SK-N-SH (cell line): Measurements from ENCODE around the gene SVIL. TPM values are rescaled to one million over a fixed set of nuclear protein-coding genes. Genes with fewer than 3 reads are reported as not detected.

Source experiments
- CTCF ChIA-PET: fragments of 300-600, 350-600 bp; formaldehyde crosslinking; extraction: SDS; loops from one replicate; lab custom pipeline; 2021; lab: Yijun Ruan, JAX
- POLR2A ChIA-PET: fragments of 350-600 bp; sonication (Branson Sonifier 250); formaldehyde crosslinking; extraction: SDS; loops from one replicate; lab custom pipeline; 2020; ENCODE audit warnings: antibody characterized with exemption, inconsistent platforms; lab: Yijun Ruan, JAX
- DNase-seq: peaks from one replicate; pipeline ENCODE4 v3.0.0; 2012
- H2AFZ ChIP-seq: fragments of 200-600 bp; sonication (generic); 2 replicates; pipeline ENCODE4 v1.8.1; 2016; ENCODE audit warnings: antibody characterized with exemption, mild to moderate bottlenecking, low read depth
- H3F3A ChIP-seq: fragments of 200-600 bp; sonication (generic); replicated peaks from 2 replicates; pipeline ENCODE3; 2016; ENCODE audit warnings: antibody characterized with exemption, mild to moderate bottlenecking; ENCODE audit not compliant: insufficient read depth
- H3K27ac ChIP-seq, 2 experiments: fragments of 200-500 bp in 1 of 2; fragments of 200-600 bp in 1 of 2; sonication (Bioruptor generic) in 1 of 2; sonication (generic), shearing (Covaris generic) in 1 of 2; 2 replicates each; pipeline versions ENCODE4 v1.5.1 to v1.6.1; 2014 to 2016; ENCODE audit warnings: low read depth in 2 of 2, inconsistent platforms in 1 of 2, low read length in 1 of 2, mild to moderate bottlenecking in 1 of 2, mixed read lengths in 1 of 2
- H3K27me3 ChIP-seq: fragments of 200-600 bp; sonication (generic), shearing (Covaris generic); 2 replicates; pipeline ENCODE4 v1.6.1; 2016; ENCODE audit warnings: mixed run types; ENCODE audit not compliant: insufficient read depth
- H3K36me3 ChIP-seq, 2 experiments: fragments of 200-500 bp in 1 of 2; fragments of 200-600 bp in 1 of 2; sonication (Bioruptor generic) in 1 of 2; sonication (generic) in 1 of 2; replicated peaks in 1 of 2; 2 replicates each; pipeline versions ENCODE3 to v1.5.1; 2014 to 2016; ENCODE audit warnings: low read length in 1 of 2, mild to moderate bottlenecking in 1 of 2; ENCODE audit not compliant: insufficient read depth in 2 of 2, control insufficient read depth in 1 of 2
- H3K4me1 ChIP-seq, 2 experiments: fragments of 200-500 bp in 1 of 2; fragments of 200-600 bp in 1 of 2; sonication (Bioruptor generic) in 1 of 2; sonication (generic), shearing (Covaris generic) in 1 of 2; 2 replicates each; pipeline versions ENCODE4 v1.5.1 to v1.6.1; 2014 to 2016; ENCODE audit warnings: low read depth in 1 of 2, low read length in 1 of 2, mixed run types in 1 of 2; ENCODE audit not compliant: insufficient read depth in 2 of 2, control insufficient read depth in 1 of 2
- H3K4me2 ChIP-seq: fragments of 200-600 bp; sonication (generic), shearing (Covaris generic); 2 replicates; pipeline ENCODE4 v1.6.1; 2017; ENCODE audit warnings: mixed run types
- H3K4me3 ChIP-seq, 2 experiments: fragments of 200-500 bp in 1 of 2; fragments of 200-600 bp in 1 of 2; sonication (Bioruptor generic) in 1 of 2; sonication (generic), shearing (Covaris generic) in 1 of 2; 2 replicates each; pipeline versions ENCODE4 v1.5.1 to v1.8.1; 2014 to 2016; ENCODE audit warnings: low read depth in 2 of 2, inconsistent platforms in 1 of 2, low read length in 1 of 2, mild to moderate bottlenecking in 1 of 2, mixed read lengths in 1 of 2, moderate library complexity in 1 of 2
- H3K79me2 ChIP-seq: fragments of 200-600 bp; sonication (generic); 2 replicates; pipeline ENCODE4 v1.8.1; 2017; ENCODE audit warnings: mild to moderate bottlenecking; ENCODE audit not compliant: insufficient read depth
- H3K9ac ChIP-seq: fragments of 200-600 bp; sonication (generic); 2 replicates; pipeline ENCODE4 v1.6.1; 2017; ENCODE audit warnings: mixed run types
- H3K9me2 ChIP-seq: fragments of 200-600 bp; sonication (generic); 2 replicates; pipeline ENCODE4 v1.6.1; 2017; ENCODE audit warnings: mixed run types
- H3K9me3 ChIP-seq: fragments of 200-600 bp; sonication (generic); 2 replicates; pipeline ENCODE4 v1.6.1; 2017; ENCODE audit warnings: mixed run types, mild to moderate bottlenecking, moderate library complexity
- H4K20me1 ChIP-seq: fragments of 200-600 bp; sonication (generic); 2 replicates; pipeline ENCODE4 v1.6.1; 2017; ENCODE audit warnings: mild to moderate bottlenecking, mixed run types; ENCODE audit not compliant: insufficient read depth
- JUND ChIP-seq: IDR thresholded peaks from 2 replicates; pipeline ENCODE4 v1.4.0; 2012
- RCOR1 ChIP-seq: fragments of 150-350 bp; IDR thresholded peaks from 2 replicates; pipeline ENCODE4 v1.6.1; 2017; ENCODE audit warnings: antibody characterized with exemption, low read length
- SIN3A ChIP-seq: IDR thresholded peaks from 2 replicates; pipeline ENCODE4 v1.6.1; 2012; ENCODE audit warnings: low read depth, mild to moderate bottlenecking, low read length, moderate library complexity, borderline replicate concordance
- TAF1 ChIP-seq: IDR thresholded peaks from 2 replicates; pipeline ENCODE4 v1.6.1; 2012; ENCODE audit warnings: low read depth, mild to moderate bottlenecking, low read length, moderate library complexity, borderline replicate concordance
- TCF12 ChIP-seq: IDR thresholded peaks from 2 replicates; pipeline ENCODE4 v1.4.0; 2012
- WGBS: methylation state at CpG from one replicate; pipeline ENCODE4 v1.1.6; 2017; ENCODE audit warnings: low lambda C conversion rate; 5-methylcytosine and 5-hydroxymethylcytosine counted together
- polyA plus RNA-seq, 3 experiments: library from polyadenylated mRNA; depleted of rRNA; stranded (reverse); fragments of >200 nt; gene quantifications; 2 replicates each; pipeline ENCODE4 v1.2.3, GENCODE V29; 2012
- TF ChIP-seq, protein P1 (sequence below): fragments of 200-600 bp; sonication (generic); IDR thresholded peaks from 2 replicates; pipeline ENCODE4 v1.6.1; 2017; ENCODE audit warnings: antibody characterized with exemption, mild to moderate bottlenecking, moderate library complexity

SVIL gene
- polyA plus RNA-seq, 1 of the 3 experiments (the other 2 are of a cell fraction), result 48.7 TPM

DNA sequence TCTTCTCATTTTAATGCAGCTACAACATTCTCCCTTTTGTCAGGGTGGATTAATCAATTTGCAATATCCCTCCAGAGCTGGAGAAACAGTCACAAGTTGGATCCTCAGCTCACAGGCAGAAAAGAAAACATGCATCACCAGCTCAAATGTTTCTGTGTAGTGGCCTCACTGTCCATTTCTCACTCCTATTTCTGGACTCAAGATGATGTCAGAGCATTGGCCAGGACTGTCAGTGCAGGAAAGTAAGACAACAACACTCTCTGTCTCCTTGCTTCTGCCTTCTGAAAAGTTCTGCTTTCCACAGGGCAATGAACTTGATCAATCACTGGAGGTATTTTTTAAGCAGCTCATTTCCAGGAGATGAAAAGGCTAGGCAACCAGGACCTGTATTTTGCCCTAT lies 8.2 kb upstream of the SVIL start:
- H3K4me2 ChIP-seq, result peak overlapping the region; percentile 45

DNA sequence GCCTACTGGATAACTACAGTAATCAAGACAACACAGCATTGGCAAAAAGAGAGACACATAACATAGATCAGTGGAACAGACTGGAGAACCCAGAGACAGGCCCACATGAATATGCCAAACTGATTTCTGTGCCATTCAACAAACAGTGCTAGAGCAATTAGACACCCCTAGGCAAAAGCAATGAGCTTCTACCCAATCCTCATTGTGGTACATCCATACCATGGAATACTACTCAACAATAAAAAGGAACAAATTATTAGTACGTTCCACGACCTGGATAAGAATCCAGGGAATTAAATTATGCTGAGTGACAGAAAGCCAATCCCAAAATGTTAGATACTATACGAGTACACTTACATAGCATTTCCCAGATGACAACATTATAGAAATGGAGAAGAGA lies 2.8 kb upstream of the SVIL start:
- Histone ChIP-seq H3F3A (peaks cover 43% of the 10 kb centered on the region), H2AFZ (no peak overlapping the region), H3K9me3 (no peaks in the 10 kb centered on the region), H3K9me2 (no peaks in the 10 kb centered on the region), H3K4me2 (no peak overlapping the region), H3K27ac (peak overlapping the region in 1 of 2 experiments; percentile 93; a peak in 1 of 4 replicates), H3K4me1 (peaks cover 6 to 44% of the 10 kb centered on the region in 2 experiments; a peak in 3 of 4 replicates), H3K4me3 (no peak overlapping the region), H4K20me1 (no peaks in the 10 kb centered on the region; the same call in 1 of the 2 replicates), H3K79me2 (peaks cover 87% of the 10 kb centered on the region), H3K9ac (no peak overlapping the region), H3K27me3 (no peaks in the 10 kb centered on the region), H3K36me3 (peaks cover 3 to 18% of the 10 kb centered on the region in 2 experiments)
- TF ChIP-seq RCOR1 (no peak), SIN3A (no peak), JUND (no peak)
- no peak for DNase-seq
- POLR2A ChIA-PET, result no interaction called here
- CTCF ChIA-PET, result no interaction called here
- 100% methylated on average over 3 of the region's 3 CpGs for WGBS

More for the DNA sequence above, 8.2 kb upstream of the SVIL start:
- DNase-seq, result no peak
- TF ChIP-seq TCF12 (0 out of 2 replicates have a peak, but pooled peaks have one; percentile 3), TAF1 (no peak)
- no peaks in the 10 kb centered on the region for H3K9me3 ChIP-seq
- no peaks in the 10 kb centered on the region for H3K9me2 ChIP-seq
- H3K9ac ChIP-seq, result peak overlapping the region; percentile 47
- H3K27me3 ChIP-seq, result no peaks in the 10 kb centered on the region
- no peak overlapping the region for H3K4me3 ChIP-seq
- ChIA-PET POLR2A (no interaction called here), CTCF (interaction anchor here (0.9 to 1.7 kb wide), 5 partner anchors 25 to 130 kb away, joined by 3 to 4 read pairs (median 3); no protein-coding TSS in a partner anchor)
- no peak overlapping the region for H2AFZ ChIP-seq
- H3K27ac ChIP-seq, result peak overlapping the region in 1 of 2 experiments; percentile 97; a peak in 2 of 4 replicates
- peaks cover 0 to 24% of the 10 kb centered on the region in 2 experiments for H3K36me3 ChIP-seq
- peaks cover 16 to 57% of the 10 kb centered on the region in 2 experiments; a peak in 3 of 4 replicates for H3K4me1 ChIP-seq
- H4K20me1 ChIP-seq, result no peaks in the 10 kb centered on the region; the same call in 1 of the 2 replicates
- H3F3A ChIP-seq, result peaks cover 49% of the 10 kb centered on the region
- peaks cover 76% of the 10 kb centered on the region for H3K79me2 ChIP-seq

DNA sequence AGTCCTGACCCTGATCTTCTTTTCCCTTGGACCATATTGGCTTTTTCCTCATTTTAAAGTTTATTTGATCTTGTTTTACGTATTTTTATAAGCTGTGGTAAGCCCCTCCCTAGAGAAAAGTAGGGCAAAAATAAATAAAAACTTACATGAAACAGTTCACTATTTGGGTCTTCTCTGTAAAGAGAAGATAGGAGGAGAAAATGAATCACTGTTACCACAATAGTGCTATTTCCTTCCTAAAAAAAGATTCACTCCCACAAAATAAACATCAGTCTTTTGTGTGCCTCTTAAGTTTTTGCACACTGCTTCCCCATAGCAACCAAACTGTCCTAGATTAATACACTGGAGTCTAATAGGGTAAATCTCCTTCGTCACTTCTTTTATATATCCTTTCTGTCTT lies 1.4 kb upstream of the SVIL start:
- Histone ChIP-seq H3K9me2 (no peaks in the 10 kb centered on the region), H4K20me1 (no peaks in the 10 kb centered on the region; the same call in 1 of the 2 replicates), H3K9ac (peak overlapping the region; percentile 62), H3F3A (peaks cover 37% of the 10 kb centered on the region), H3K4me1 (peaks cover 6 to 43% of the 10 kb centered on the region in 2 experiments; a peak in 3 of 4 replicates), H3K27ac (peak overlapping the region in 1 of 2 experiments; percentile 93; a peak in 2 of 4 replicates)
- 53% methylated on average over 2 of the region's 2 CpGs for WGBS
- POLR2A ChIA-PET, result no interaction called here
- TF ChIP-seq, protein P1, sequence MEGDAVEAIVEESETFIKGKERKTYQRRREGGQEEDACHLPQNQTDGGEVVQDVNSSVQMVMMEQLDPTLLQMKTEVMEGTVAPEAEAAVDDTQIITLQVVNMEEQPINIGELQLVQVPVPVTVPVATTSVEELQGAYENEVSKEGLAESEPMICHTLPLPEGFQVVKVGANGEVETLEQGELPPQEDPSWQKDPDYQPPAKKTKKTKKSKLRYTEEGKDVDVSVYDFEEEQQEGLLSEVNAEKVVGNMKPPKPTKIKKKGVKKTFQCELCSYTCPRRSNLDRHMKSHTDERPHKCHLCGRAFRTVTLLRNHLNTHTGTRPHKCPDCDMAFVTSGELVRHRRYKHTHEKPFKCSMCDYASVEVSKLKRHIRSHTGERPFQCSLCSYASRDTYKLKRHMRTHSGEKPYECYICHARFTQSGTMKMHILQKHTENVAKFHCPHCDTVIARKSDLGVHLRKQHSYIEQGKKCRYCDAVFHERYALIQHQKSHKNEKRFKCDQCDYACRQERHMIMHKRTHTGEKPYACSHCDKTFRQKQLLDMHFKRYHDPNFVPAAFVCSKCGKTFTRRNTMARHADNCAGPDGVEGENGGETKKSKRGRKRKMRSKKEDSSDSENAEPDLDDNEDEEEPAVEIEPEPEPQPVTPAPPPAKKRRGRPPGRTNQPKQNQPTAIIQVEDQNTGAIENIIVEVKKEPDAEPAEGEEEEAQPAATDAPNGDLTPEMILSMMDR, result no peak
- TF ChIP-seq, all 33 proteins: peak for 0
- Histone ChIP-seq H3K9me3 (no peaks in the 10 kb centered on the region), H3K4me2 (peak overlapping the region; percentile 41), H3K4me3 (no peak overlapping the region), H2AFZ (no peak overlapping the region), H3K79me2 (peaks cover 88% of the 10 kb centered on the region), H3K27me3 (no peaks in the 10 kb centered on the region), H3K36me3 (peaks cover 3 to 18% of the 10 kb centered on the region in 2 experiments)
- DNase-seq, result no peak
- CTCF ChIA-PET, result no interaction called here
